Astrocyte (in vitro differentiated cells and primary cell): Measurements from ENCODE around the gene SCNN1G. TPM values are rescaled to one million over a fixed set of nuclear protein-coding genes. Genes with fewer than 3 reads are reported as not detected.

Source experiments
- DNase-seq: peaks from one replicate; pipeline ENCODE4 v3.0.0-alpha.2; 2010; ENCODE audit warnings: low read depth
- FAIRE-seq: peaks from 2 replicates; lab custom pipeline; 2011; peaks lifted over from hg19 to GRCh38; lab: Jason Lieb, UNC
- H2AFZ ChIP-seq: 2 replicates; pipeline ENCODE4 v1.6.0; 2012; ENCODE audit warnings: low read depth, low read length, inconsistent platforms
- H3K27ac ChIP-seq: 2 replicates; pipeline ENCODE4 v1.5.1; 2011; ENCODE audit warnings: low read depth, low read length, inconsistent platforms
- H3K27me3 ChIP-seq: 2 replicates; pipeline ENCODE4 v1.6.0; 2011; ENCODE audit warnings: low read length, inconsistent platforms; ENCODE audit not compliant: insufficient read depth
- H3K36me3 ChIP-seq: 2 replicates; pipeline ENCODE4 v1.5.1; 2011; ENCODE audit warnings: low read length, inconsistent platforms; ENCODE audit not compliant: insufficient read depth
- H3K4me1 ChIP-seq: 2 replicates; pipeline ENCODE4 v1.5.1; 2011; ENCODE audit warnings: low read length, inconsistent platforms; ENCODE audit not compliant: insufficient read depth
- H3K4me2 ChIP-seq: 2 replicates; pipeline ENCODE4 v1.6.0; 2012; ENCODE audit warnings: low read length, inconsistent platforms
- H3K4me3 ChIP-seq: 2 replicates; pipeline ENCODE4 v1.5.1; 2011; ENCODE audit warnings: low read depth, mild to moderate bottlenecking, low read length, inconsistent platforms; ENCODE audit not compliant: insufficient read depth
- H3K79me2 ChIP-seq: 2 replicates; pipeline ENCODE4 v1.6.0; 2012; ENCODE audit warnings: mild to moderate bottlenecking, low read length, inconsistent platforms; ENCODE audit not compliant: insufficient read depth
- H3K9ac ChIP-seq: 2 replicates; pipeline ENCODE4 v1.6.0; 2012; ENCODE audit warnings: mild to moderate bottlenecking, low read length, inconsistent platforms
- H3K9me3 ChIP-seq: 2 replicates; pipeline ENCODE4 v1.5.1; 2012; ENCODE audit warnings: low read depth, mild to moderate bottlenecking, low read length, inconsistent platforms; ENCODE audit not compliant: insufficient read depth
- H4K20me1 ChIP-seq: 2 replicates; pipeline ENCODE4 v1.6.0; 2012; ENCODE audit warnings: low read length, inconsistent platforms; ENCODE audit not compliant: insufficient read depth
- H3K27ac Mint-ChIP-seq: one replicate; pipeline ENCODE4 v1.8.0; 2021; ENCODE audit warnings: mild to moderate bottlenecking, mixed read lengths; ENCODE audit not compliant: unreplicated experiment
- H3K27me3 Mint-ChIP-seq: one replicate; pipeline ENCODE4 v1.8.0; 2021; ENCODE audit warnings: low read depth, mixed read lengths; ENCODE audit not compliant: unreplicated experiment
- H3K36me3 Mint-ChIP-seq: one replicate; pipeline ENCODE4 v1.8.0; 2021; ENCODE audit warnings: low read depth, mixed read lengths; ENCODE audit not compliant: unreplicated experiment
- H3K4me1 Mint-ChIP-seq: one replicate; pipeline ENCODE4 v1.8.0; 2021; ENCODE audit warnings: low read depth, mixed read lengths; ENCODE audit not compliant: unreplicated experiment
- H3K4me3 Mint-ChIP-seq: one replicate; pipeline ENCODE4 v1.8.0; 2021; ENCODE audit warnings: mild to moderate bottlenecking, moderate library complexity, mixed read lengths; ENCODE audit not compliant: unreplicated experiment
- H3K9me3 Mint-ChIP-seq: one replicate; pipeline ENCODE4 v1.8.0; 2021; ENCODE audit warnings: mild to moderate bottlenecking, mixed read lengths; ENCODE audit not compliant: unreplicated experiment
- CTCF ChIP-seq: IDR thresholded peaks from 2 replicates; pipeline ENCODE4 v1.5.1; 2011; ENCODE audit warnings: low read depth, mild to moderate bottlenecking, inconsistent platforms, low read length, moderate library complexity; ENCODE audit not compliant: insufficient read depth
- EZH2 ChIP-seq: IDR thresholded peaks from 2 replicates; pipeline ENCODE4 v1.6.1; 2012; ENCODE audit warnings: mild to moderate bottlenecking, low read length, inconsistent platforms; ENCODE audit not compliant: insufficient read depth
- total RNA-seq: library from RNA; stranded (reverse); gene quantifications from 2 replicates; pipeline ENCODE4 v1.2.1, GENCODE V29; 2021

Gene SCNN1G
- total RNA-seq, 1 donor from 2014 or later, result not detected

GRCh38 chr16:23257682-23258081 is 75.1 kb downstream of the SCNN1G start:
- no peaks in the 10 kb centered on the region for H3K9me3 ChIP-seq
- H3K9ac ChIP-seq, result no peak overlapping the region
- no peak overlapping the region for H3K4me3 ChIP-seq
- H3K36me3 ChIP-seq, result no peaks in the 10 kb centered on the region
- no peaks in the 10 kb centered on the region for H4K20me1 ChIP-seq
- no peaks in the 10 kb centered on the region for H3K79me2 ChIP-seq
- Mint-ChIP-seq H3K4me3 (no peak overlapping the region), H3K27ac (no peak overlapping the region), H3K9me3 (no peaks in the 10 kb centered on the region), H3K36me3 (peaks cover 2% of the 10 kb centered on the region), H3K27me3 (peaks cover 12% of the 10 kb centered on the region), H3K4me1 (peaks cover 7% of the 10 kb centered on the region)
- FAIRE-seq (no peak), DNase-seq (no peak)
- no peak overlapping the region for H3K4me2 ChIP-seq
- TF ChIP-seq EZH2 (no peak), CTCF (no peak)
- H3K27me3 ChIP-seq, result no peaks in the 10 kb centered on the region
- no peak overlapping the region for H2AFZ ChIP-seq
- H3K27ac ChIP-seq, result no peak overlapping the region
- peaks cover 11% of the 10 kb centered on the region for H3K4me1 ChIP-seq

- Mint-ChIP-seq H3K9me3 (no peaks in the 10 kb centered on the region), H3K4me3 (no peak overlapping the region), H3K4me1 (peaks cover 7% of the 10 kb centered on the region), H3K27me3 (peaks cover 17% of the 10 kb centered on the region), H3K27ac (no peak overlapping the region), H3K36me3 (peaks cover 2% of the 10 kb centered on the region)
- H3K79me2 ChIP-seq, result no peaks in the 10 kb centered on the region
- H3K4me1 ChIP-seq, result peaks cover 11% of the 10 kb centered on the region
- no peak overlapping the region for H3K4me2 ChIP-seq
- no peak overlapping the region for H2AFZ ChIP-seq
- no peaks in the 10 kb centered on the region for H3K36me3 ChIP-seq
- no peak for TF ChIP-seq EZH2
- no peak for TF ChIP-seq CTCF
- no peaks in the 10 kb centered on the region for H3K27me3 ChIP-seq
- no peak overlapping the region for H3K4me3 ChIP-seq
- no peaks in the 10 kb centered on the region for H4K20me1 ChIP-seq
- H3K27ac ChIP-seq, result no peak overlapping the region
- no peak overlapping the region for H3K9ac ChIP-seq
- H3K9me3 ChIP-seq, result no peaks in the 10 kb centered on the region
- DNase-seq (no peak), FAIRE-seq (no peak)
Measured at GRCh38 chr16:23258919-23259237, 76.3 kb downstream of the SCNN1G start.

Other genes with a start within 250 kb of the SCNN1G start
- gene USP31, start 33.3 kb upstream of the SCNN1G start, total RNA-seq, result 7.5 and 9.4 TPM in 2 replicates
- not detected in 2 replicates for gene SCNN1B, start 119.6 kb downstream of the SCNN1G start, total RNA-seq